Measurements from ENCODE around the gene MYL7.
A peak's percentile ranks its signal among the peaks of the same experiment; 100 is the strongest.

MYL7 gene

GRCh38 chr7:44150966-44151941, 10.1 kb upstream of the MYL7 start:
- H3K9me3 ChIP-seq (ENCODE audit: control insufficient read depth in 5 of 5, low read length in 5 of 5) = no peaks in the 10 kb centered on the region
- peaks cover 0 to 6% (median 3%) of the 10 kb centered on the region in 5 donors for H3K27me3 ChIP-seq (ENCODE audit: control insufficient read depth in 5 of 5, insufficient read depth in 4 of 5, low read length in 5 of 5)
- no peaks in the 10 kb centered on the region for H3K36me3 ChIP-seq (ENCODE audit: control insufficient read depth in 5 of 5, insufficient read depth in 5 of 5, low read length in 5 of 5)
- no peak overlapping the region for H3K9ac ChIP-seq (ENCODE audit: low read length in 5 of 5)
- no peak overlapping the region for H3K4me3 ChIP-seq (ENCODE audit: low read depth in 1 of 5, low read length in 5 of 5)
- no peak overlapping the region for H3K27ac ChIP-seq (ENCODE audit: low read depth, low read length)
- H3K4me1 ChIP-seq (ENCODE audit: control insufficient read depth in 5 of 5, insufficient read depth in 5 of 5, low read length in 5 of 5) = peaks cover 0 to 5% (median 4%) of the 10 kb centered on the region in 5 donors

DNA sequence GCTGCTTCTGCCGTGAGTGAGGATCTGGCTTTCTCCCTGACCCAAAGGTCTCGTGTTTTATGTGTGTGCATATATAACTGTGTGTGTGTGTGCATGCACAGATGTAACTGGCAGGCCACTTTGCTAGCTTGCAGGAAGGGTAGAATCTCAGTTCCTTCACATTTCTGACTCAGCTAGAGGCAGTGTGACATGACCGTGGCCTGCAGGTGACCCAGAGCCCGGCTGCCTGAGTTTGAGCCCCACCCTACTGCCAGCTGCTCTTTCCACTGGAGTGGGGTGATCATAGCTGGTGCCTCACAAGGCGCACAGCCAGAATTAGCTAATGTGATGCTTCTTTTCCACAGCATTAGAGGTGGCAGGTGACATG, 9.3 kb upstream of the MYL7 start:
- no peak overlapping the region for H3K4me3 ChIP-seq (ENCODE audit: low read depth in 1 of 5, low read length in 5 of 5)
- H3K4me1 ChIP-seq (ENCODE audit: control insufficient read depth in 5 of 5, insufficient read depth in 5 of 5, low read length in 5 of 5) = peaks cover 0 to 12% (median 9%) of the 10 kb centered on the region in 5 donors
- no peaks in the 10 kb centered on the region for H3K36me3 ChIP-seq (ENCODE audit: control insufficient read depth in 5 of 5, insufficient read depth in 5 of 5, low read length in 5 of 5)
- H3K9me3 ChIP-seq (ENCODE audit: control insufficient read depth in 5 of 5, low read length in 5 of 5) = no peaks in the 10 kb centered on the region
- H3K9ac ChIP-seq (ENCODE audit: low read length in 5 of 5) = no peak overlapping the region
- H3K27ac ChIP-seq (ENCODE audit: low read depth, low read length) = no peak overlapping the region
- peaks cover 0 to 7% (median 5%) of the 10 kb centered on the region in 5 donors for H3K27me3 ChIP-seq (ENCODE audit: control insufficient read depth in 5 of 5, insufficient read depth in 4 of 5, low read length in 5 of 5)

GRCh38 chr7:44149571-44150465, 8.7 kb upstream of the MYL7 start:
- peaks cover 0 to 11% (median 10%) of the 10 kb centered on the region in 5 donors for H3K27me3 ChIP-seq (ENCODE audit: control insufficient read depth in 5 of 5, insufficient read depth in 4 of 5, low read length in 5 of 5)
- H3K9ac ChIP-seq (ENCODE audit: low read length in 5 of 5) = no peak overlapping the region
- H3K9me3 ChIP-seq (ENCODE audit: control insufficient read depth in 5 of 5, low read length in 5 of 5) = no peaks in the 10 kb centered on the region
- peaks cover 0 to 17% (median 14%) of the 10 kb centered on the region in 5 donors for H3K4me1 ChIP-seq (ENCODE audit: control insufficient read depth in 5 of 5, insufficient read depth in 5 of 5, low read length in 5 of 5)
- H3K4me3 ChIP-seq (ENCODE audit: low read depth in 1 of 5, low read length in 5 of 5) = no peak overlapping the region
- H3K36me3 ChIP-seq (ENCODE audit: control insufficient read depth in 5 of 5, insufficient read depth in 5 of 5, low read length in 5 of 5) = no peaks in the 10 kb centered on the region
- H3K27ac ChIP-seq (ENCODE audit: low read depth, low read length) = no peak overlapping the region

DNA sequence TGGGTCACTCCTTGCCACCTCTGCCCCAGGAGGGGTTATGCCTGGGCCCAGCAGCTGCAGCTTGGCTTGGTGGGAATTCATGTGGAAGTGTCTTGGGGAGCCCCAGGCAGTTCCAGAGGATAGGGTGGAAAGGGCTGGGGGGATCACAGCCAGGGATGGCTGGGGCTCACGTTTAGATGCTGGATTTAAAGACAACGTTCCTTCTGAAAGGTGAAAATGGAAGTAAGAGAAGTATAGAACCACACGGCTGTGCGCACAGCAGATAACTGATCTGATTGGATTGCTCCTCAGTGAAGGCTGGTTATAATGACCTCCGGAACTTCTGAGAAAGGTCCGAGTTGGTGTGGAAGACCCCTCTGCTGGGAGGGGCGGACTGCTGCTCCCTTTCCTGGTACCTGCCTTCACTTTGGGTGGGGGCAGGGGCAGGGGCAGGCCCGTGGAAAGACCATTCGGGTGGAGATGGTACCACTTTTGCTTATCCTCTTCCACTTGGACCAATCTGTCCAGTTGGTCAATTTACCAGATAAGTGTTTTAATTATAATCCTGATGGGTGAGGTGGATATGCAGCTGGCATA, 7.9 kb upstream of the MYL7 start:
- no peak overlapping the region for H3K4me3 ChIP-seq (ENCODE audit: low read depth in 1 of 5, low read length in 5 of 5)
- H3K27ac ChIP-seq (ENCODE audit: low read depth, low read length) = no peak overlapping the region
- H3K9me3 ChIP-seq (ENCODE audit: control insufficient read depth in 5 of 5, low read length in 5 of 5) = no peaks in the 10 kb centered on the region
- peaks cover 0 to 13% (median 10%) of the 10 kb centered on the region in 5 donors for H3K27me3 ChIP-seq (ENCODE audit: control insufficient read depth in 5 of 5, insufficient read depth in 4 of 5, low read length in 5 of 5)
- no peak overlapping the region for H3K9ac ChIP-seq (ENCODE audit: low read length in 5 of 5)
- H3K4me1 ChIP-seq (ENCODE audit: control insufficient read depth in 5 of 5, insufficient read depth in 5 of 5, low read length in 5 of 5) = peaks cover 0 to 17% (median 14%) of the 10 kb centered on the region in 5 donors
- H3K36me3 ChIP-seq (ENCODE audit: control insufficient read depth in 5 of 5, insufficient read depth in 5 of 5, low read length in 5 of 5) = no peaks in the 10 kb centered on the region

GRCh38 chr7:44148166-44148565, 7.0 kb upstream of the MYL7 start:
- Histone ChIP-seq H3K4me1 (ENCODE audit: control insufficient read depth in 5 of 5, insufficient read depth in 5 of 5, low read length in 5 of 5) (peaks cover 0 to 17% (median 14%) of the 10 kb centered on the region in 5 donors), H3K27me3 (ENCODE audit: control insufficient read depth in 5 of 5, insufficient read depth in 4 of 5, low read length in 5 of 5) (peaks cover 0 to 13% (median 10%) of the 10 kb centered on the region in 5 donors), H3K9ac (ENCODE audit: low read length in 5 of 5) (no peak overlapping the region), H3K27ac (ENCODE audit: low read depth, low read length) (no peak overlapping the region), H3K4me3 (ENCODE audit: low read depth in 1 of 5, low read length in 5 of 5) (no peak overlapping the region), H3K9me3 (ENCODE audit: control insufficient read depth in 5 of 5, low read length in 5 of 5) (no peaks in the 10 kb centered on the region), H3K36me3 (ENCODE audit: control insufficient read depth in 5 of 5, insufficient read depth in 5 of 5, low read length in 5 of 5) (no peaks in the 10 kb centered on the region)

GRCh38 chr7:44147026-44147991, 6.2 kb upstream of the MYL7 start:
- Histone ChIP-seq H3K4me1 (ENCODE audit: control insufficient read depth in 5 of 5, insufficient read depth in 5 of 5, low read length in 5 of 5) (peaks cover 0 to 17% (median 14%) of the 10 kb centered on the region in 5 donors), H3K27me3 (ENCODE audit: control insufficient read depth in 5 of 5, insufficient read depth in 4 of 5, low read length in 5 of 5) (peaks cover 0 to 13% (median 10%) of the 10 kb centered on the region in 5 donors), H3K9me3 (ENCODE audit: control insufficient read depth in 5 of 5, low read length in 5 of 5) (no peaks in the 10 kb centered on the region), H3K9ac (ENCODE audit: low read length in 5 of 5) (no peak overlapping the region), H3K4me3 (ENCODE audit: low read depth in 1 of 5, low read length in 5 of 5) (no peak overlapping the region), H3K27ac (ENCODE audit: low read depth, low read length) (no peak overlapping the region), H3K36me3 (ENCODE audit: control insufficient read depth in 5 of 5, insufficient read depth in 5 of 5, low read length in 5 of 5) (no peaks in the 10 kb centered on the region)

DNA sequence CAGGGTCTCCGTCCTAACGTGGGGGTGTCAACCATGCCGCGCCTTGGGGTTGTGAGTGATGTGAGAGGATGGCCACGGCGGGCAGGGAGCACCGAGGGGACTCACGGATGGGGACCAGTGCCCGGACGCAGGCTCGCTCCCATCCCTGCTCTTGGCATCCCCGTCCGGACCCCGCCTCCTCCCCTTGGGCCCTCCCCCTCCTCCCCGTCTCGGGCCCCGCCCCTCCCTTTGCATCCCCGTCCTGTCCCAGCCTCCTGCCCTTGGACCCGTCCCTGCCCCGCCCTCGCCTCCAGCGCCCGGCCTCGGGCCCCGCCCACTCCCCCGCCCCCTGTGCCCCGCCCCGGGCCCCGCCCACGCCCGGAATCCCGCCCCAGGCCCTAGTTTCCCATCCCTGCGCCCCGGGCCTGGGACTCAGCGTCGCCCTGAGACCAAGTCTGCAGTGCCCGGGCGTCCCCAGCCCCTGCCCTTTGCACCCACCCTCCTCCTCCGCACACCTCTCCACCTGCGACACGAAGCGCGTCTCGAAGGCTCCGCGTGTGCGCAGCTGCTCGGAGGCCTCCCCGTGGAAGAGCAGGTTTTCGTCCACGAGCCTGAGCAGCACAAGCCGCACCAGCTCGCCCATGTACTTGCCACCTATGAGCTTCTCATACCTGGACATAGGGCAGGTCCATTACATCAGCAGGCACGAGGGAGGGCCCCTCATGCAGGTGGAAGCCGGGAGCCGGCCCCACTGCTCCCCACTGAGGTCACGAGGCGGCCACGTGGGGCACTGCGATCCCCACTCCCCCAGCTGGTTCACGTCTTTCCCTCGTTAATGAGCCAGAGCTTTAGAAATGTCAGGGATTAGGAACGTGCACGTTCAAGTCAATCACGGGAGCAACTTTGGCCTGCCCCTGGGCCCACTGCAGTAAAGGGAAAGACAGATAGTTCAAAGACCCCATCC, 5.1 kb upstream of the MYL7 start:
- Histone ChIP-seq H3K27ac (ENCODE audit: low read depth, low read length) (no peak overlapping the region), H3K4me3 (ENCODE audit: low read depth in 1 of 5, low read length in 5 of 5) (peak overlapping the region in 4 of 5 donors; percentile 45 to 63 (median 52)), H3K9me3 (ENCODE audit: control insufficient read depth in 5 of 5, low read length in 5 of 5) (no peaks in the 10 kb centered on the region), H3K36me3 (ENCODE audit: control insufficient read depth in 5 of 5, insufficient read depth in 5 of 5, low read length in 5 of 5) (no peaks in the 10 kb centered on the region), H3K4me1 (ENCODE audit: control insufficient read depth in 5 of 5, insufficient read depth in 5 of 5, low read length in 5 of 5) (peaks cover 0 to 17% (median 14%) of the 10 kb centered on the region in 5 donors), H3K9ac (ENCODE audit: low read length in 5 of 5) (peak overlapping the region in 1 of 5 donors; percentile 9), H3K27me3 (ENCODE audit: control insufficient read depth in 5 of 5, insufficient read depth in 4 of 5, low read length in 5 of 5) (peaks cover 0 to 13% (median 10%) of the 10 kb centered on the region in 5 donors)

DNA sequence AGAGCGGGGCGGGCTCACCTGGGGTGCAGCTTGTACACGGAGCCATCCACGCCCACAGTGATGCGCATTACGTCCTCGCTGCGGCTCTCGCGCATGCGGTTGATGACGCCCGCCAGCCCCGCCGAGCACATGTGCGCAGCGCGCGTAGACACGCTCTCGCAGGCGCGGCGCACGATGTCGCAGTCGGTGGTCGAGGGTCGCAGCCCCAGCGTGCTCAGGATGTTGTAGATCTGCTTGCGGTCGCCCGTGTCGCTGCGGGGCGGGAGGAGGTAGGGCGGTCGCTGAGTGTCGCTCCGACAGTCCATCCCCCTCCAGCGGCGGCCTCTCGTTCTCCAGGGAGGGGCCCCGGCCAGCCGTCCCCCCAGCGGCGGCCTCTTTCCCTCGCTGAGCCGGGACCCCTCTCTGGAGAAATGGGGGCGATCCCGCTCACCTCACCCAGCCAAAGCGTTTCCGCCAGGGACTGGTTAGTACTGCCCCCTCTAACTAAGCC, 4.4 kb upstream of the MYL7 start:
- H3K27ac ChIP-seq (ENCODE audit: low read depth, low read length) = no peak overlapping the region
- peaks cover 0 to 17% (median 14%) of the 10 kb centered on the region in 5 donors for H3K4me1 ChIP-seq (ENCODE audit: control insufficient read depth in 5 of 5, insufficient read depth in 5 of 5, low read length in 5 of 5)
- H3K9ac ChIP-seq (ENCODE audit: low read length in 5 of 5) = peak overlapping the region in 1 of 5 donors; percentile 9
- no peaks in the 10 kb centered on the region for H3K36me3 ChIP-seq (ENCODE audit: control insufficient read depth in 5 of 5, insufficient read depth in 5 of 5, low read length in 5 of 5)
- H3K9me3 ChIP-seq (ENCODE audit: control insufficient read depth in 5 of 5, low read length in 5 of 5) = no peaks in the 10 kb centered on the region
- peaks cover 0 to 13% (median 10%) of the 10 kb centered on the region in 5 donors for H3K27me3 ChIP-seq (ENCODE audit: control insufficient read depth in 5 of 5, insufficient read depth in 4 of 5, low read length in 5 of 5)
- peak overlapping the region in 4 of 5 donors; percentile 39 to 56 (median 48) for H3K4me3 ChIP-seq (ENCODE audit: low read depth in 1 of 5, low read length in 5 of 5)
